Upper lobe of left lung (tissue), 4 donors: ENCODE results near the gene LRRN2.

Source experiments
- CTCF ChIP-seq, 6 experiments: fragments of 450-650 bp in 4 of 6; fragments of 200-600 bp in 2 of 6; sonication (generic) in 2 of 6; IDR thresholded peaks; one replicate each; pipeline ENCODE4 v1.5.1; 2016 to 2019; ENCODE audit warnings: antibody characterized with exemption in 6 of 6
- EP300 ChIP-seq, 4 donors: sonication (generic); formaldehyde crosslinking; IDR thresholded peaks; one replicate each; pipeline ENCODE4 v1.5.1; 2017; ENCODE audit warnings: antibody characterized with exemption in 4 of 4, control low read depth in 2 of 4
- POLR2AphosphoS5 ChIP-seq, 2 donors: sonication (generic); formaldehyde crosslinking; IDR thresholded peaks; one replicate each; pipeline ENCODE4 v1.5.1; 2017; ENCODE audit warnings: antibody characterized with exemption in 2 of 2

- TF ChIP-seq EP300 (IDR thresholded peaks at IDR 0.05) (no peak), CTCF (IDR thresholded peaks at IDR 0.05) (no peak), POLR2AphosphoS5 (IDR thresholded peaks at IDR 0.05) (no peak)
These were observed 96.7 kb downstream of the LRRN2 start for GRCh38 chr1:204588826-204589225.
